SK-N-MC (cell line): Measurements from ENCODE around the gene EI24.

ENCODE experiments used
- EZH2 ChIP-seq: fragments of 200-600 bp; sonication (generic); IDR thresholded peaks from one replicate; pipeline ENCODE4 v1.6.1; 2017; ENCODE audit warnings: antibody characterized with exemption
- FOXP2 ChIP-seq: optimal IDR thresholded peaks from 2 replicates; pipeline ENCODE3; 2011; ENCODE audit warnings: mild to moderate bottlenecking, moderate library complexity; ENCODE audit not compliant: insufficient read depth; ENCODE audit errors: extremely low read length, control extremely low read depth
- POLR2AphosphoS5 ChIP-seq: IDR thresholded peaks from 2 replicates; pipeline ENCODE4 v1.6.1; 2012; ENCODE audit warnings: mild to moderate bottlenecking, low read depth, low read length, borderline replicate concordance

- TF ChIP-seq POLR2AphosphoS5 = no peak
- no peak for TF ChIP-seq FOXP2
- TF ChIP-seq EZH2 = no peak
Measured at GRCh38 chr11:125535585-125535984, 33.7 kb upstream of the EI24 start.
